ENCODE measurements around the gene CAP1.

The CAP1 gene

DNA sequence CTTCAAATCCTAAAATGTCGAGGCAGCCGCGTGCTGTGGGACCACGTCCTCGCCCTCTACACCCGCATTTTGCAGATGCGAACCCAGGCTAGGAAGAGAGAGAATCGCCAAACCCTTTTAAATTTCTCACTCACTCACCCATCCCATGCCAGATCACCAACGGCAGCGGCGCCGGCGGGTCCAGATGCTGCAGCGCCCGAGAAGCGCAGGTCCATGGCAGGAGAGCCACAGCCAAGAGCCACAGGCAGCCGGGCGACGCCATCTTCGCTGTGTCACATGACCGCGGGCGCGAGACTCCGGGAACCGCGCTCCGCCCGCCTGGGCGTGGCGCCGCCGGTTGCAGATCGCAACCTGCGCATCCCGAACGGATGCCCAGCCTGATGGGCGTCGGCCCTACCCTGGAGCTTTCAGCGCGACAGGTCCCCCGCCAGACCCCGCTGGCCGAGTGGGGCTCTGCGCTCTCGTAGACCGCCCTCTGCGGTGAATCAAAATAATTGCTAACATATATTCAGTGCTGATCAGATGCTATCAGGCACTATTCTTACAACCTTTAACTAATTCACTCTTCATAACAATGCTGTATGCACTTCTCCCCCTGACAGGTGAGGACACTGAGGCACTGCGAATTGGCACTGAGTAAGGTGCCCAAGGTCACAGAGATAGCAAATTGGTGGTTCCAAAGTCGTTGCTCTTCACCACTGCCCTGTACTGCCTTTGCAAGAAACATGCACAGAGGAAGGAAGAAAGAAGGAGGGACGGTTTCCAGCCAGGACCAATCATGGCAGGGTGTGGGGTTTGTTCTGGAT, 56.7 kb downstream of the CAP1 start, which contains the start of gene PPT1:
TSS of gene PPT1 (minus strand) at position 276 of the 806 bp plus-strand sequence. CDS start at position 262, 14 bp downstream.
- peak; percentile 100 for DNase-seq

DNA sequence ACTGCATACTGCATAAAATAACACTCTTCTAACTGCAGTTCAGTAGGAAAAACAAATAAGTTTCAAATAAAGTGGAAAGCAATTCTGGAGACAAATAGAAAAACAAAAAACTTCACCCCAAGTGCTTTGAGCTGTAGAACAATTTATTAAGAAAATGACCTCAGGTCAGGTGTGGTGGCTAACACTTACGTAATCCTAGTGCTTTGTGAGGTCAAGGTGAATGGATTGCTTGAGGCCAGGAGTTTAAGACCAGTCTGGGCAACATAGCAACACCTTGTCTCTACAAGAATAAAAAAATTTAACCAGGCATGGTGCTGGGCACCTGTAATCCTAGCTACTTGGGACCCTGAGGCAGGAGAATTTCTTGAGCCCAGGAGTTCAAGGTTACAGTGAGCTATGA, 61.5 kb downstream of the CAP1 start:
- no peak for DNase-seq

DNA sequence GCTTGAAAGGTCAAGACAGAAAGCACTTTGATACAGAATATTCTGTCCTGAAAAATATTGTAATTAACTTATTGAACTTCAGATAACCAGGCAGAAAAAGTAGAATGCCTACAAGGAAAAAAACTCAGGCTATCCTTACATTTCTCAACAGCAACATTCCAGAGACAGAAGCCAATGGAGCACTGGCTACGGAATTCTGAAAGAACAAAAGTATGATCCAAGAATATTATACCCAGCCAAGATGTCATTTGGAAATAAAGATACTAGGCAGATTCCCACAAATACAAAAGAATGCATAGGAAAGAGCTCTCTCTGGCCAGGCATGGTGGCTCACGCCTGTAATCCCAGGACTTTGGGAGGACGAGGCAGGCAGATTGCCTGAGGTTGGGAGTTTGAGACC, 62.4 kb downstream of the CAP1 start:
- DNase-seq = no peak

GRCh38 chr1:40105028-40105427, 64.5 kb downstream of the CAP1 start:
- DNase-seq = no peak

DNA sequence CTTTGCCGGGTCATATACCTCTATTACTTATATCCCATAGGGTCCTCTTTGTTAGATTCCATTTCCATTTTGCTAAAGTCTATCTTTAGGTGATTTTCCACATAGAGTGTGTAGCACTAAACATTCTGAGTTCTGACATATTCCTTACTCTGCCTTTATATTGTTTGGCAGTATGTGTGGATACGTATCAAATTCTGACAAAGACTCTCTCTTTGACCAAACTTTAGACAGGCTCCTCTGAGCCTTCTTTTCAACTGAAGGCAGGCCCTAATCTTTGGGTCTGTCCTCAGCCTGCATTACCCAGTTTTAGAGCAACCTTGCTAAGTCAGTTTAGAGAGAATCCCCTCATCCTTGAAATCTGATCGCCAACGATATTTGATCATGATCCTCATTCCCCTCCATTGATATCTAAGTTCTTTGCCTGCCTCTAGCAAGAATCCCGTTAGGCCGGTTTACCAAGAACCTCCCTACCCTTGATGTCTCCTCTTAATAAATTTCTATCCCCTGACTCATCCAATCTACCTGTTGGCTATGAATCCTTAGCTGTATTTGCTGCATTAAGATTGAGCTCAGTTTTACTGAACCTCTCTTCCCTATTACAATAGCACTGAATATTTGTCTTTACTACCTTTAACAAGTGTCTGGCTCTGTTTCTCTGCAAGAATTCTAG, 66.9 kb downstream of the CAP1 start:
- no peak for DNase-seq

GRCh38 chr1:40110389-40110788, 69.9 kb downstream of the CAP1 start:
- DNase-seq = no peak

- DNase-seq = no peak
Measured at GRCh38 chr1:40114400-40114799, 73.9 kb downstream of the CAP1 start.

GRCh38 chr1:40120128-40120527, 79.6 kb downstream of the CAP1 start:
- DNase-seq = no peak

Data from DMS 273 treated with DMSO at 0.1 percent for 48 hours (cell line).